Measurements from ENCODE around the gene TXNDC2.

DNA sequence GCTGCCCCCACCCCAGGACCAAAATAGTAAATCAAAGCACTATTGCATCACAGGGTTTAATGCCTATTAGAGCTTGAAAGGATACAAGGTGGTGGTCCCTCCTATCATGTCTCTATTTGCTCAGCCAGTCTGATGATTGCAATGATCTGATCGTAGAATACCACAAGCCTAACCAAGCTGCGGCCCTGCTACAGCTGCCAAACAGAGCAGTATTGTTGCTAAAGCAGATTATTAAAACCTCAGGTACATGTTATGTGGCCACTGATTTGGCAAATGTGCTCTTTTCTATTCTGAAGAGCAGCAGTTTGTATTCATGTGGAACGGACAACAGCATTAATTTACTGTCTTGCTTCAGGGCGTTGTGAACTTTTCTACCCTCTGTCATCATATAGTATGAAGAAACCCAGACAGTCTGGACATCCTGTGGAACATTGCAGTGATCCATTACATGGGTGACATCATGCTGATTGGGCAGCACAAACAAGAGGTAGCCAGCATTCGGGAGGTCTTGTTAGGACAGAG is 19.7 kb downstream of the TXNDC2 start:
- TF ChIP-seq, protein P1, sequence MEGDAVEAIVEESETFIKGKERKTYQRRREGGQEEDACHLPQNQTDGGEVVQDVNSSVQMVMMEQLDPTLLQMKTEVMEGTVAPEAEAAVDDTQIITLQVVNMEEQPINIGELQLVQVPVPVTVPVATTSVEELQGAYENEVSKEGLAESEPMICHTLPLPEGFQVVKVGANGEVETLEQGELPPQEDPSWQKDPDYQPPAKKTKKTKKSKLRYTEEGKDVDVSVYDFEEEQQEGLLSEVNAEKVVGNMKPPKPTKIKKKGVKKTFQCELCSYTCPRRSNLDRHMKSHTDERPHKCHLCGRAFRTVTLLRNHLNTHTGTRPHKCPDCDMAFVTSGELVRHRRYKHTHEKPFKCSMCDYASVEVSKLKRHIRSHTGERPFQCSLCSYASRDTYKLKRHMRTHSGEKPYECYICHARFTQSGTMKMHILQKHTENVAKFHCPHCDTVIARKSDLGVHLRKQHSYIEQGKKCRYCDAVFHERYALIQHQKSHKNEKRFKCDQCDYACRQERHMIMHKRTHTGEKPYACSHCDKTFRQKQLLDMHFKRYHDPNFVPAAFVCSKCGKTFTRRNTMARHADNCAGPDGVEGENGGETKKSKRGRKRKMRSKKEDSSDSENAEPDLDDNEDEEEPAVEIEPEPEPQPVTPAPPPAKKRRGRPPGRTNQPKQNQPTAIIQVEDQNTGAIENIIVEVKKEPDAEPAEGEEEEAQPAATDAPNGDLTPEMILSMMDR (IDR thresholded peaks at IDR 0.05): no peak
- no peak for TF ChIP-seq POLR2A (IDR thresholded peaks at IDR 0.05)
